ENCODE results near the gene ZDHHC22. TPM values are rescaled to one million over a fixed set of nuclear protein-coding genes. Genes with fewer than 3 reads are reported as not detected.

ZDHHC22 gene
- total and polyA plus RNA-seq, 2 of the 13 experiments (the other 11 are each of a cell fraction or from before 2014, with no cell fraction given) = not detected

DNA sequence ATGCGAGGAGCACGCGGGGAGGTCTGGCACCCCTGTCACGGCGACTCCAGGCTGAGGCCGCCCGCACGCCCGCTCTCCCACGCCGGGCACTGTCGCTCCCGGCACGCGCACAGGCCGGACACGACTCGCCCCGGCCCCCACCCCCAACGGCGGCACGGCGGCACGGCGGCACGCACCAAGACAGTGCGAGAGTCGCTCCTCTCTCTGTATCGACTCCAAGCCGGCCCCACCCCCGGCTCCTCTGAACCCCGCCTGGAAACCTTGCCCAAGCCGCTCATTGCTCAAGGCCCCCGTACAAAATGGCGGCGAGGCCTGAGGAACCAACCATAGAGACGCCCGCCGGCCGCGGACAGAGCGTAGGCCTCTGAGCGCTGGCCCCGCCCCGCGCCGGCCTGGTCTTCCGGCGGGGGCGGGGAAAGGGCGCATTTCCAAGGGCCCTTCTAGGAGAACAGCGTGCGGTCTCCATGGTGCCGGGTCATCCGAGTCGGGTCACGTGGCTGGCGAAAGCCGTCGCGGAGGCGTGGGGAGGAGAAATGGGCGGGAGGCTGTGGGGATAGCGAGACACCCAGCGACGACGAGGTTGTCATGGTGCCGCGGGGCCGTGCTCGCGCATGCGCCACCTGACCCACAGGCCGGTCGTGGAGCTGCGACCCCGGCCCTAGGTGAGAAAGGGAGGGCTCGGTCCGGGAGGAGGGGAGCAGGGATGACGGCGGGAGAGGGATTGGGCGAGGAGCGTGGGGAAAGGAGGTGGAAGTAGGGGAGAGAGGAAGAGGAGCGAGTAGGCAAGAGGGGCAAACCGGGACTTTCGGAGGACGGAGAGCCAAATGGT, 43.7 kb downstream of the ZDHHC22 start, which contains the start of gene CIPC (continued):
- TF ChIP-seq ZSCAN30 (CRISPR knock-in tag; IDR thresholded peaks at IDR 0.05) (no peak; the same call in 1 of the 2 replicates), MED1 (CRISPR knock-in tag; IDR thresholded peaks at IDR 0.05) (peak; percentile 72), U2AF2 (IDR thresholded peaks at IDR 0.05; ENCODE audit: low read depth, low read length) (no peak), ZFY (CRISPR knock-in tag; IDR thresholded peaks at IDR 0.05) (peak; percentile 82), SOX5 (CRISPR knock-in tag; IDR thresholded peaks at IDR 0.05; ENCODE audit: borderline replicate concordance) (peak; percentile 24; the same call in 1 of the 2 replicates), ZNF589 (CRISPR knock-in tag; conservative IDR thresholded peaks at IDR 0.05) (0 out of 2 replicates have a peak, but pooled peaks have one; percentile 47), ZNF660 (CRISPR knock-in tag; IDR thresholded peaks at IDR 0.05; ENCODE audit: borderline replicate concordance, low read depth) (no peak), POLR2AphosphoS2 (IDR thresholded peaks at IDR 0.05; ENCODE audit: low read depth, low read length) (no peak), ZZZ3 (CRISPR knock-in tag; IDR thresholded peaks at IDR 0.05; ENCODE audit: borderline replicate concordance) (peak; percentile 90; the same call in 1 of the 2 replicates), ZNF781 (CRISPR knock-in tag; IDR thresholded peaks at IDR 0.05; ENCODE audit: borderline replicate concordance, not compliant biosample characterization) (peak; percentile 93), TFDP1 (CRISPR knock-in tag; IDR thresholded peaks at IDR 0.05; ENCODE audit: borderline replicate concordance) (peak; percentile 96), ZNF350 (CRISPR knock-in tag; IDR thresholded peaks at IDR 0.05; ENCODE audit: borderline replicate concordance, low read depth) (peak; percentile 87; the same call in 1 of the 2 replicates), ESRRA (CRISPR knock-in tag; IDR thresholded peaks at IDR 0.05; ENCODE audit: low read depth) (peak; percentile 68), ERF (CRISPR knock-in tag; IDR thresholded peaks at IDR 0.05) (peak; percentile 46; the same call in 1 of the 2 replicates), ZBTB42 (CRISPR knock-in tag; IDR thresholded peaks at IDR 0.05) (no peak), JUN (CRISPR knock-in tag; IDR thresholded peaks at IDR 0.05) (0 out of 2 replicates have a peak, but pooled peaks have one; percentile 20), ZNF276 (CRISPR knock-in tag; IDR thresholded peaks at IDR 0.05; ENCODE audit: low read depth) (no peak), ZNF432 (CRISPR knock-in tag; IDR thresholded peaks at IDR 0.05; ENCODE audit: borderline replicate concordance) (no peak), RBFOX2 (IDR thresholded peaks at IDR 0.05; ENCODE audit: low read depth, low read length) (peak; percentile 91), SKIL (CRISPR knock-in tag; IDR thresholded peaks at IDR 0.05; ENCODE audit: borderline replicate concordance) (peak; percentile 72), MXD3 (CRISPR knock-in tag; IDR thresholded peaks at IDR 0.05) (peak; percentile 56), NONO (IDR thresholded peaks at IDR 0.05) (no peak), NONO (CRISPR knock-in tag; conservative IDR thresholded peaks at IDR 0.05) (peak; percentile 84)
- TF ChIP-seq, protein P1, sequence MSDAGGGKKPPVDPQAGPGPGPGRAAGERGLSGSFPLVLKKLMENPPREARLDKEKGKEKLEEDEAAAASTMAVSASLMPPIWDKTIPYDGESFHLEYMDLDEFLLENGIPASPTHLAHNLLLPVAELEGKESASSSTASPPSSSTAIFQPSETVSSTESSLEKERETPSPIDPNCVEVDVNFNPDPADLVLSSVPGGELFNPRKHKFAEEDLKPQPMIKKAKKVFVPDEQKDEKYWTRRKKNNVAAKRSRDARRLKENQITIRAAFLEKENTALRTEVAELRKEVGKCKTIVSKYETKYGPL (CRISPR knock-in tag; IDR thresholded peaks at IDR 0.05) = no peak

All from HepG2 (cell line).